Hepatic stellate cell (primary cell): ENCODE data around the gene SHD.
"Not testable (repeated sequence)": the region's sequence is repeated elsewhere in the genome, so short reads cannot be mapped to it uniquely, and the experiment has no call there.

Source experiments
- DNase-seq: peaks from one replicate; pipeline ENCODE4 v3.0.0; 2011; ENCODE audit warnings: low spot score

The SHD gene

GRCh38 chr19:4267101-4267900, 11.8 kb upstream of the SHD start:
- DNase-seq = peak; percentile 62

DNA sequence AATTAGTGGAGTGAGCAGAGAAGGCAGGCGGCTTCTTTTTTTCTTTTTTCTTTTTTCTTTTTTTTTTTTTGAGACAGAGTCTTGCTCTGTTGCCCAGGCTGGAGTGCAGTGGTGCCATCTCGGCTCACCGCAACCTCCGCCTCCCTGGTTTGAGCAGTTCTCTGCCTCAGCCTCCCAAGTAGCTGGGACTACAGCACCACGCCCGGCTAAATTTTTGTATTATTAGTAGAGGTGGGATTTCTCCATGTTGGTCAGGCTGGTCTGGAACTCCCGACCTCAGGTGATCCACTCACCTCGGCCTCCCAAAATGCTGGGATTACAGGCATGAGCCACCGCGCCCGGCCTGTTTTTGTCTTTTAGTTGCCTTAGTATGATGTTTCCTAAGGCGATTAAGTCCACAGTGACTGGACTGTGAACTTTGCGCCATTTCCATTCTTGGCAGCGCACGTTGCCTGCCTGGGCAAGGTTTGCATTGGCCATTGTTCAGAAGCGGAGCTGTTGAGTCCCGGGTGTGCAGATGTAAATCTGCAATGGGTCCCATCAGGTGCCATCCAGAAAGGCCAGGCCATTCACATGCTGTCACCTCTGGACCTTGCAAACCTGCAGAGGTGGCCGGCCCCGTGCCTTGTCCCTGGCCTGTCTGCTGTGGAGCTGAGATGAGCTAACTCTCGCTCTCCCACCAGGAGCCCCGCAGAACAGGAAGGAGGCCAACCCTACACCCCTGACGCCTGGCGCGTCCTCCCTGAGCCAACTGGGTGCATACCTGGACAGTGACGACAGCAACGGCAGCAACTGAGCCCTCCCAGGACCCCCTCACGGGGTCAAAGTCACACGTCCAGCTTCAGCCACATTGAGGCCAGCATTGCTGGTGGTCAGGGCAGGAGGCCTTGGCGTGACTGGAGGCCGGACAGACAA, 10.9 kb upstream of the SHD start:
- DNase-seq = no peak

GRCh38 chr19:4268816-4269430, 10.1 kb upstream of the SHD start:
- no peak for DNase-seq

- no peak for DNase-seq
These were observed 6.2 kb upstream of the SHD start for GRCh38 chr19:4272894-4273293.

GRCh38 chr19:4274321-4274686, 4.8 kb upstream of the SHD start:
- not testable (repeated sequence) for DNase-seq

DNA sequence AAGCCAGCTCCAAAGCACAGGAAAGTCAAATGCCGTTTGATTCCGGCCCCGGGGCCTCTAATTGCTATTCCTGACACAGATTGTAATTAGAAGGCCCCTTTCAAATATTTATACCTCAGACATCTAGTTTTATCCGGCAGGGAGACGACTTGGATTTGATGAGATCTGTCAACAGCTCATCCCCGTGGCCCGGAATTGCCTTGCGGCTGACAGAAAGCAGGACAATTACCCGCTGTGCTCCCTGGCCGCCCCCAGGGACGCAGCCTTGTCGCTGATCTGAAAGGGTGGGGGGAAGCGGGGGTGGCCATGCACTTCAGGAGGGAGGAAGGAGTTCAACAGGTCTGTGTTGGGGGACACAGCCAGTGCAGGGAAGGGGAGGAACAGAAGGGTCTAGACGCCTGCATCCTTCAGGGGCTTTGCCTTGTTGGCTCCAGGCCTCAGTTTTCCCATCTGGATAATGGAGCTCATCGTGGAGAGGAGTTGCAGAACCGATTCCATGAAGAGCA, 1.8 kb upstream of the SHD start:
- no peak for DNase-seq

DNA sequence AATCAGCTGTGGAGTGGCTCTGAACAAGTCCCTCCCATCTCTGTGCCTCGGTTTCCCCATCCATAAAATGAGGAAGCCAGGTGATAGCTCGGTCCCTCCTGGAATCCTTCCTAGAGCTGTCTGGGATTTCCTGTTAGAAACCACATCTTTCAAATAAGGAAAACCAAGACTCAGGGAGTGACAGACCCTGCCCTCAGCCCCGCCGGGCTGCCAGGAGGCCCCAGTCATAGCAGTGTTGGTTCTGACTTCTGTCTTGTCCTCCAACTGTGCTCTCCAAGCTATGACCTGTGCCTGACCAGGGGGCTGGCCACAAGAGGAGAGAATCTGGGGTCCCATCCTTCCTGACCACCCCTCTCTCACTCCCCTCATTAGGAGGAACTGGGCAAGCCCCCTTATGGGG, 1.1 kb upstream of the SHD start:
- DNase-seq = no peak

- DNase-seq = no peak
These were observed 132 bp downstream of the SHD start for GRCh38 chr19:4279267-4279529.

GRCh38 chr19:4279530-4280422, 710 bp downstream of the SHD start:
- DNase-seq = no peak

DNA sequence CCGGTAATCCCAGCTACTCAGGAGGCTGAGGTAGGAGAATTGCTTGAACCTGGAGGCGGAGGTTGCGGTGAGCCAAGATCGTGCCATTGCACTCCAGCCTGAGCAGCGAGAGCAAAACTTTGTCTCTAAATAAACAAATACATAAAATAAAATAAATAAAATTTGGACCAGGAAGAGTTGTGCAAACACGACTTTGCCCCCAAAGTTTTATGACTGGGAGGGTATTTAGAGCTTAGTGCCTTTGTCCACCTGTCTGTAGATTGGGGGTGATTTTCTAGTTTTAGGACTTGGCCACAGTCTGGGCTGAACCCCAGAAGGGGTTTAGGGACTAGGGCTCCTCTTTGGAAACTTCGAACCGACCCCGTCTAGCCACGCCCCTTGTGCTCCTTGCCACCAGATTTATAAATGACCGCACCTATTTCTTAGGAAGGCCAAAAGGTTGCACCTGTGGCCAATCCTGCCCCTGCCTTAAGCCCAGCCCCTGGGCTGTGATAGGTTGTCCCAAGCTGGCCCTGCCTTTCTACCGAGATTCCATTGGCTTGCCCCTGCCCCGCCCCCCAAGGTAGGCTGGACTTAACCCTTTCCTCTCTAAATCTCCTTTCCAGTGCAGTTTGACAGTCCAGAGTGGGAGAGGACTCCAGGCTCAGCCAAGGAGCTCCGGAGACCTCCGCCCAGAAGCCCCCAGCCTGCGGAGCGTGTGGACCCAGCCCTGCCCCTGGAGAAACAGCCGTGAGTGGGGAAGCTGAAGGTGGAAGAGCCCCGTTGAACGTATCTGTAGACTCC, 5.3 kb downstream of the SHD start:
- no peak for DNase-seq

DNA sequence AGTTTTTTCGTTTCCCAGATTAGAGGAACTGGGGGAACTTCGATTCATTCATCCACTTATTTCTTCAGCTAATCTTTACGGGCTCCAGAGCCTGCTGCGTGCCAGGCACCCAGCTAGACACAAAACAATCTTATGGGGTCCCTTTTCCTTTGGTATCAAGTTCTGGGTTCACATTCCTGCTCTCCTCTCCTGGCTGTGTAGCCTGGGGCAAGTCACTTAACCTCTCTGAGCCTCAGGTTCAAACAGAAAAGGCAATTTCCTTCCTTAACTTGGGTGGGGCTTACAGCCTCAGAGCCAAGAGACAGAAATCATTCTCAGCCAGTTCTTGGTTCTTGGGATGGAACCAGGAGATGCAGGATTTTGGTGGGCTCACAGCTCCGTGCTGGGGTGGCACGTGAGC, 5.9 kb downstream of the SHD start:
- DNase-seq = no peak

GRCh38 chr19:4286141-4286540, 7.1 kb downstream of the SHD start:
- DNase-seq = not testable (repeated sequence)

DNA sequence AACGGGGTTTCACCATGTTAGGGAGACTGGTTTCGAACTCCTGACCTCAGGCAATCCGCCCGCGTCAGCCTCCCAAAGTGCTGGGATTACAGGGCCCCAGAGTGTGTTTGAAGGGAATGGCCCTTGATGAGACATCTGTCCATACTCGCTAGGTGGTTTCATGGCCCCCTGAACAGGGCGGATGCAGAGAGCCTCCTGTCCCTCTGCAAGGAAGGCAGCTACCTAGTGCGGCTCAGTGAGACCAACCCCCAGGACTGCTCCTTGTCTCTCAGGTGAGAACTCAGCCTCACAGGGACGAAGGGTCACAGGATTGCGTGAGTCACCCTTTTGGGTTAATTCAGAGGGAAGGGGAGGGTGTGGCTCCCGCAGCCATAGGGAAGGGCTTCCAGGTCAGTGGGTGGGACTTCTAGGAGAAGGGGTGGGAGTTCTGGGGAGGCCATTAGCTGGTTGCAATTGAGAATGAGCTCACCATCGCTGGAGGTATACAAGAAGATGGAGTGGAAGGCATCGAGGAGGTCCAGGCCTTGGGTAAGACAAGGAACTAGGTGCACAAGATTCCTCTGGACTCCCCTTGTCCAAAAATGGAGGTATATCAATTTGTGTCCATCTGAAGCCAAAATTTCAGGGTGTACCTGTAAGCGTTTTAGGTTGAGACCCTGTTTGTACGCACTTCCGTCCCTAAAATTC, 9.2 kb downstream of the SHD start:
- no peak for DNase-seq

DNA sequence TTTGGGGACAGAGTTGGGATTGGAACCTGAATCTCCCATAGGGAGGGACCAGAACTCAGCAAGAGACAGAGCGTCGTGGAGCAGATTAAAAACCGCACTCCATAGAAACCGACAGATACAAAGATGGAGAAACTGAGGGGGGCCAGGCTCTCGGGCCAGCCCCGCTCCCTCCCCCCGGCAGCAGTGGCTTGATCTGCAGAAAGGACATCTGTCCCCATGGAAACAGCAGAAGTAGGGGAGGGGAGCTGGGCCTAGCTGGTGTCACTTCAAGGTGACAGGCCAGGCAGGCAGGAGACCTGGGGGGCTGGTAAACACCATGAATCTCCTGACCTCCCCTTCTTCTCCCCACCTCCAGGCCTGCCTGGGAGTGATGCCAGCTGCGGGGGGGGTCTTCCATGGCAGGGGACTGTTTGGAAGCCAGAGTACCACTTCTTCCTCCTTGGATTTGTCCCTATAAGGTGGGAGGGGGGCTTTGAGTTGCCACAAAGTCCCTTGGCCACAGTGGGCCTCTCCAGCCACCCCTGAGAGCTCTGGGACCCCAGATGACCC, 12.2 kb downstream of the SHD start:
- DNase-seq = no peak

- DNase-seq = no peak
These were observed 13.4 kb downstream of the SHD start for GRCh38 chr19:4292515-4292914.

- DNase-seq = no peak
These were observed 15.3 kb downstream of the SHD start for GRCh38 chr19:4294389-4294788.

DNA sequence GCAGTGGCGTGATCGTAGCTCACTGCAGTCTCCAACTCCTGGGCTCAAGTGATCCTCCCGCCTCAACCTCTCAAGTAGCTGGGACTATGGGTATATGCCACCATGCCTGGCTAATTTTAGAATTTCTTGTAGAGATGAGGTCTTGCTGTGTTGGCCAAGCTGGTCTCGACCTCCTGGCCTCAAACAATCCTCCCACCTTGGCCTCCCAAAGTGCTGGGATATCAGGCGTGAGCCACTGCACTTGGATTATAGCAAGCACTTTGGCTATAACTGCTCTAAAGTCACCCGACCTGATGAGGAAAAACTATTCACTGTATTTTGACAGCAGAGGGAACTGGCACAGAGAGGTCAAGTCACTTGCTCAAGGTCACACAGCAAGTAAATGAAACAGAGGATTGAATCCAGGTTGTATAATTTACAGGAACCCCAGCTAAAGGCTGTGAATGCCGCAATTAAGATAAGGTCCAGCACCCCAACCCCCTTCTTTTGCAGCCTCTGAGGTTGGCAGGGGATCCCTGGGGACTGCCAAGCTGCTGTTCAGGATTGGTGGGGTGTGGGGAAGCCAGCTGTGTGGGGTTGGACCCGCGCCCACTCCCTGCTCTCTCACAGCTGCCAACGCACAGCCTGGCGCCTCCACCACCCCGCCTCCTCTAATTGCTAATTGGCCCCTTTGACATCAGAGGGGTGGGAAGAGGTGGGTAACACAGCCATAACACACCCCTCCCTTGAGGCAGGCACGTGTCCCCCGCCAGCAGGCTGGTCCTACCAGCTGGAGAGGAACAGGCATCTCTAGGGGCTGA, 17.1 kb downstream of the SHD start:
- DNase-seq = no peak

DNA sequence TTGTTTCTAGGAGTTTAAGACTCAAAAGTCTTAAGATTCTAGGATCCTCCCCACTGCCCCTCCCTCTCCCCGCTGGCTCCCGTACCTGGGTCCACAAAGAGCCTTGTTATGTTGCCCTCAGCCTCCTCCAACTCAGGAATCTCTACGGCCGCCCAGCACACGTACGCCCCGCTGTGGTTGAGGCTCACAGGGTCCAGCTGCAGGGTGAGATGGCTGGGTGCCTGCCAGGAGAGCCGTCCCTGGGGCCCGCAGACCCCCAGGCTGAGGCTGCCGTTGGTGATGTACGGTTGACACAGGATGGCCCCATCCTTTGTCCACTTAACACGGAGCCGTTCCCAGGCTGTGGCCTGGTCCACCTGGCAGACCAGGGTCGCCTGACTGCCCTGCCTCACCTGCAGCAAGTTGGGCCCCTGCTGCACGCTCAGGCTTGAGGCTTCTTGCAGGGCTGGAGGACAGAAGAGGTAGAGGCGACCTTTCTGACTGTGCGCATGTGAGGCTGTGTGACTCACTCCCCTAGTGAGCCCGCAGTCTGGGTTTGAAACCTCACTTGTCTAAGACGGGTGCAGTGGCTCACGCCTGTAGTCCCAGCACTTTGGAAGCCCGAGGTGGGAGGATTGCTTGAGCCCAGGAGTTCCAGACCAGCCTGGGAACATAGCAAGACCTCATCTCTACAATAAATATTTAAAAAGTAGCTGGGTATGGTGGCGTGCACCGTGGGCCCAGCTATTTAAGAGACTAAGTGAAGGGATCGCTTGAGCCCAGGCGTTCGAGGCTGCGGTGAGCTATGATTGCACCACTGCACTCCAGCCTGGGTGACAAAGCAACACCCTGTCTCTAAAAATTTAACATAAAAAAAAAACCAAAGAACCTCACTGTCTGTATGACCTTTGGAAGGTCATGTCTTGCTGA, 19.1 kb downstream of the SHD start:
- DNase-seq = no peak
